ENCODE measurements around the gene FAM20A.
"Not testable (repeated sequence)": the region's sequence is repeated elsewhere in the genome, so short reads cannot be mapped to it uniquely, and the experiment has no call there.

Gene FAM20A

DNA sequence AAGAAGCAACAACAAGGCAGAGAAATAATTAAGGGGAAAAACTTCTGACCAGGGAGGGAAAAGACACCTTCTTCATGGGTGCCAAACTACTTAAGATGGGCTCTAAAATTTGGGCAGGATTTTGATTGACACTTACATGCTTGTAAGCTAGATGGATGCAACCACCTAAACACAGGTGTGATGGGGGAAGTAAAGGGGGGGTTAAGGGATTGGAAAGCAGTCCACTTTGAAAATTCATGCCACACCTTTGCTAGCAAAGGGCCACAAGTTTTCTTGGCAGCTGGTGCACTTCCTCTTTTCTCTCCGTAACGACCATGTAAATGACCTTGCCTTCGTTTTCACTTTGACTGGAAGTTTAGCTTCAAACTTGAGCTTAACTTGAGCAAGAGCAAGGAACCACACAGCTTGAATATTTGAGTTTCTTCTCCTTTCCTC, 103.3 kb downstream of the FAM20A start:
- DNase-seq (ENCODE audit: low read depth in 4 of 4, low spot score in 1 of 4) = no peak

DNA sequence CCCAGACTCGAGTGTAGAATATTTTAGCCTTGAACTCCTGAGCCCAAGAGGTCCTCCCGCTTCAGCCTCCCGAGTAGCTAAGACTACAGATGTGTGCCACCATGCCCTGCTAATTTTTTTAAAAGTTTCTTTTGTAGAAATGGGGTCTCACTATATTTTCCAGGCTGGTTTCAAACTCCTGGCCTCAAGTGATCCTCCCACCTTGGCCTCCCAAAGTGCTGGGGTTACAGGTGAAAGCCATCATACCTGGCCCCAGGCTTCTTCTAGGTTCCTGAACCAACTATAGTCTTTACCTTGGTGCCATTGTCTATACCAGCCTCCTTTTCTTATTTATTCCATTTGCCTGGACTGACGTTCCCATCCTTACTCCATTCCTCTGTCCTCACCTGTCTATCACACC, 106.1 kb downstream of the FAM20A start:
- DNase-seq (ENCODE audit: low read depth in 4 of 4, low spot score in 1 of 4) = no peak

DNA sequence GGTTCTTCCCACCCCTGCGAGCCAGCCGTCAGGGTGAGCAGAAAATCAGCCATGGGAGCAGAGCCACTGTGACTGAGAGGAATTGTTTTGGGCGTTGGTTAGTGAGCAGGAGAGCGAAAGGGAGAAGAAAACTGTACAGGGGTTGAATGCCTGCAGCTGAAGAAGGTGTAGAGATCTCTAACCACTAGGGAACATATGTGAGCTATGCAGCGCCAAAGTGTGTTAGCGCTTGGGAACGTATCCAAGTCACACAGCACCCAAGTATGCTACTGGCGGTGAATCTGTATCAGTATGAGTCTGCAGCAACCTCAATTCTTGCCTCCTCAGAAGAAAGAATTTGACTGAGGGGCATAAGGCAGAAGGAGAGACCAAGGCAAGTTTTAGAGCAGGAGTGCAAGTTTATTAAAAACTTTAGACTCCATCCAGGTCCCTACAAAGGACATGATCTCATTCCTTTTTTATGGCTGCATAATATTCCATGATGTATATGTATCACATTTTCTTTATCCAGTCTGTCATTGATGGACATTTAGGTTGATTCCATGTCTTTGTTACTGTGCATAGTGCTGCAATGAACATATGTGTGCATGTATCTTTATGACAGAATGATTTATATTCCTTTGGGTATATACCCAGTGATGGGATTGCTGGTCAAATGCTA, 108.6 kb downstream of the FAM20A start:
- not testable (repeated sequence) for DNase-seq (ENCODE audit: low read depth in 4 of 4, low spot score in 1 of 4)

DNA sequence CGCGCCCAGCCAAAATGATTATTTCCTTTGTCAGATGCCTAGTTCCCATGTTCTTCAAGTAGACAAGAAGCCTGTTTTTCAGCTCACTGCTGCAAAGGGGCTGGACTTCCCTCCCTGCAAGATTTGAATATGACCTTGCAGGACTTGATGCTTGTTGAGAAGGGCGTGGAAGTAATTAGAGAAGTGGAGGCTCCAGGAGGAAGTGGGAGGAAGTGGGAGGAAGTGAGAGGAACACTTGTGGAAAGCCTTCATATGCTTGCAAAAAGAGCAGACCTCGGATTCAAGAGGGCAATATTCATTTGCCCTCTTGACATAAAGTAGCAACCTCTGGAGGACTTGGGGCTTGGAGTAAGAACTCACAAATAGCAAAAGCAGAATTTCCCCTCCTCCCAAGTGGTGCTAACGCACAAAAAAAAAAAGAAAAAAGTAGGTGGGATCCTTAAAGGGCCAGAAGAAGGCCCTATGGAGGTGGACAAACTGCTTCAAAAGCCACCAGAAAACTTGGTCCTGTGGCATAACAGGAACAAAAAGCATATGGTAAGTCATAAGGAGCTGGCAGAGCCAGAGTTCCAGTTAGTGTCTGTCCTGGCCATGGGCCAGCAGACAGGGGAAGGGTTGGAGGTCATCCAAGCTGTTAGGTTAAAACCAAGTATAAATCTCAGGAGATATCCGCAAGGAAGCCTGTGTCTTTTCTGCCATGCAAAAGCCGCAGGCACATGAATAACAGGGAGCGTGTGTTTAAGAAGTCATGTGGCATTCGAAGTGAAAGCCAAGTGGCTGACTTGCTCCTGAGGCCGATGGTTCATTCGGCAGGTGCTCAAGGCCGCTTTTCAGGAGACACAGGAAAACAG, 109.6 kb downstream of the FAM20A start:
- no peak for DNase-seq (ENCODE audit: low read depth in 4 of 4, low spot score in 1 of 4)

DNA sequence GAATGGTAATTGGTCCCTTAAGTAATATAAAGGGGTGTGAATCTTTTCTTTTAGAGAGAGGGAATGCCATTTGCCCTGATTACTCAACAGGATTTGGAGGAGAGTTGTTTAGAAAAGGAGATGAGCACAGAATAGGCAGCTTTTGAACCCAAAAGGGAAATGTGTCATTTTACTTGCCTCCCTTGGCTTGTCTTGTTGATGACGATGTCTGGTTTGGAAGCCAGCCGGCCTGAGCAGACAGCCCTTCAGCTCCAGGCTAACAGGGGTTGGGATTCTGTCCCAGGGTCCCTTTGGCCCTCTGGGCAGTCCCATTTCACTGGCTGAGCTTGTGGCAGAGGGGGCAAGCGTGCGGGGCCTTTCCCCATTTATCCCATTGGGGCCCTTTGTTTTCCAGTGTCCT, 111.2 kb downstream of the FAM20A start:
- DNase-seq (ENCODE audit: low read depth in 4 of 4, low spot score in 1 of 4) = no peak

Data from stimulated activated CD4-positive, alpha-beta T cell treated with anti-CD3 and anti-CD28 coated beads, Interleukin-1b, Interleukin-23, amount 100 ng/mL, for 24 hours (primary cell).